HK-2 (cell line): Measurements from ENCODE around the gene THOC1.

Experiments used
- DNase-seq: peaks from one replicate; pipeline ENCODE4 v3.0.0-alpha.2; 2018; ENCODE audit not compliant: unreplicated experiment

Gene THOC1

GRCh38 chr18:274313-274712 is 6.5 kb upstream of the THOC1 start:
- DNase-seq, result no peak

GRCh38 chr18:273525-273924 is 5.7 kb upstream of the THOC1 start:
- DNase-seq, result no peak

GRCh38 chr18:272650-273049 is 4.8 kb upstream of the THOC1 start:
- no peak for DNase-seq

- no peak for DNase-seq
These were observed 1.7 kb upstream of the THOC1 start for GRCh38 chr18:269480-270095.

- DNase-seq, result no peak
These were observed 513 bp downstream of the THOC1 start for GRCh38 chr18:267380-267687.

GRCh38 chr18:261398-262073 is 6.3 kb downstream of the THOC1 start:
- no peak for DNase-seq

GRCh38 chr18:260547-260946 is 7.3 kb downstream of the THOC1 start:
- DNase-seq, result no peak

GRCh38 chr18:255171-255570 is 12.7 kb downstream of the THOC1 start:
- no peak for DNase-seq

- no peak for DNase-seq
These were observed 14.7 kb downstream of the THOC1 start for GRCh38 chr18:253121-253520.

GRCh38 chr18:251572-251971 is 16.3 kb downstream of the THOC1 start:
- DNase-seq, result no peak

GRCh38 chr18:250685-251084 is 17.2 kb downstream of the THOC1 start:
- no peak for DNase-seq

GRCh38 chr18:248053-248452 is 19.8 kb downstream of the THOC1 start:
- no peak for DNase-seq

GRCh38 chr18:245282-245847 is 22.5 kb downstream of the THOC1 start:
- DNase-seq, result no peak

- DNase-seq, result no peak
These were observed 27.7 kb downstream of the THOC1 start for GRCh38 chr18:240175-240574.

GRCh38 chr18:231563-231962 is 36.3 kb downstream of the THOC1 start:
- no peak for DNase-seq

GRCh38 chr18:228586-228985 is 39.3 kb downstream of the THOC1 start:
- DNase-seq, result no peak

- no peak for DNase-seq
These were observed 39.9 kb downstream of the THOC1 start for GRCh38 chr18:227902-228301.

GRCh38 chr18:227374-227773 is 40.5 kb downstream of the THOC1 start:
- no peak for DNase-seq

- DNase-seq, result no peak
These were observed 42.1 kb downstream of the THOC1 start for GRCh38 chr18:225745-226144.

- no peak for DNase-seq
These were observed 47.1 kb downstream of the THOC1 start for GRCh38 chr18:220708-221107.

- DNase-seq, result no peak
These were observed 50.1 kb downstream of the THOC1 start for GRCh38 chr18:217532-218336.

- DNase-seq, result no peak
These were observed 52.3 kb downstream of the THOC1 start for GRCh38 chr18:215448-216010.

- no peak for DNase-seq
These were observed 53.9 kb downstream of the THOC1 start for GRCh38 chr18:213966-214365.
